Esophagus muscularis mucosa (tissue), 4 donors: ENCODE measurements around the gene SIRT7. TPM values are rescaled to one million over a fixed set of nuclear protein-coding genes. Genes with fewer than 3 reads are reported as not detected.
"Not testable (repeated sequence)": the region's sequence is repeated elsewhere in the genome, so short reads cannot be mapped to it uniquely, and the experiment has no call there.

Source experiments
- DNase-seq: peaks from one replicate; pipeline ENCODE4 v3.0.0-alpha.2; 2017; ENCODE audit errors: extremely low spot score
- H3K27ac ChIP-seq, 4 donors: fragments of 200-600 bp; sonication (generic); replicated peaks in 1 of 4; 1 replicate in 3 of 4; 2 replicates in 1 of 4; pipeline ENCODE4 v1.5.1; 2016 to 2019; ENCODE audit warnings: mild to moderate bottlenecking in 1 of 4
- H3K27me3 ChIP-seq, 4 donors: fragments of 200-600 bp; sonication (generic); one replicate each; pipeline versions ENCODE4 v1.5.1 to v1.6.0; 2016 to 2019
- H3K36me3 ChIP-seq, 4 donors: fragments of 200-600 bp; sonication (generic); one replicate each; pipeline ENCODE4 v1.5.1; 2016 to 2019
- H3K4me1 ChIP-seq, 4 donors: fragments of 200-600 bp; sonication (generic); one replicate each; pipeline ENCODE4 v1.5.1; 2016 to 2019
- H3K4me3 ChIP-seq, 4 donors: fragments of 200-600 bp; sonication (generic); 1 replicate in 2 of 4; 2 replicates in 2 of 4; pipeline ENCODE4 v1.5.1; 2016 to 2019; ENCODE audit warnings: mild to moderate bottlenecking in 4 of 4, moderate library complexity in 1 of 4
- H3K9me3 ChIP-seq, 4 donors: fragments of 200-600 bp; sonication (generic); 1 replicate in 3 of 4; 2 replicates in 1 of 4; pipeline ENCODE4 v1.5.1; 2016 to 2019
- EP300 ChIP-seq: sonication (generic); formaldehyde crosslinking; IDR thresholded peaks from one replicate; pipeline ENCODE4 v1.6.1; 2017; ENCODE audit warnings: antibody characterized with exemption
- POLR2A ChIP-seq: fragments of 450-650 bp; IDR thresholded peaks from one replicate; pipeline ENCODE4 v1.6.1; 2017; ENCODE audit warnings: antibody characterized with exemption, moderate library complexity, mild to moderate bottlenecking, low read depth
- POLR2AphosphoS5 ChIP-seq, 2 donors: sonication (generic); formaldehyde crosslinking; IDR thresholded peaks; one replicate each; pipeline ENCODE4 v1.6.1; 2017; ENCODE audit warnings: antibody characterized with exemption in 2 of 2
- WGBS: methylation state at CpG from one replicate; pipeline ENCODE4 v1.1.5; 2018; 5-methylcytosine and 5-hydroxymethylcytosine counted together
- intact Hi-C: fragments of 100-400 bp; cut with DNase I; formaldehyde crosslinking; loops from one replicate; pipeline ENCODE4 v1.15.1; 2023
- total RNA-seq, 4 donors: library from RNA; depleted of rRNA; stranded (reverse); fragments of >200 nt; gene quantifications; one replicate each; pipeline versions ENCODE4 v1.1.0 to v1.2.1, GENCODE V29; 2016
- TF ChIP-seq, protein P1 (sequence below), 3 experiments: fragments of 200-600 bp in 2 of 3; fragments of 450-650 bp in 1 of 3; sonication (generic) in 2 of 3; IDR thresholded peaks; one replicate each; pipeline ENCODE4 v1.5.1; 2017 to 2019; ENCODE audit warnings: antibody characterized with exemption in 3 of 3, mild to moderate bottlenecking in 2 of 3, moderate library complexity in 1 of 3

SIRT7 gene
- total RNA-seq, 4 donors from 2014 or later = 13.9 to 27.0 (median 19.9) TPM

- no peaks in the 10 kb centered on the region for H3K27me3 ChIP-seq
- no peak overlapping the region for H3K4me3 ChIP-seq
- no peak overlapping the region for H3K27ac ChIP-seq
- WGBS = 79% methylated on average over 3 of the region's 3 CpGs
- H3K9me3 ChIP-seq = no peaks in the 10 kb centered on the region
- H3K36me3 ChIP-seq = peaks cover 8 to 40% (median 36%) of the 10 kb centered on the region in 4 donors
- intact Hi-C loops = no loop called here
- no peak for DNase-seq
- peaks cover 55 to 94% (median 84%) of the 10 kb centered on the region in 4 donors for H3K4me1 ChIP-seq
- no peak for TF ChIP-seq POLR2AphosphoS5 (IDR thresholded peaks at IDR 0.05)
- TF ChIP-seq EP300 = no peak
- TF ChIP-seq POLR2A = no peak
- TF ChIP-seq, protein P1, sequence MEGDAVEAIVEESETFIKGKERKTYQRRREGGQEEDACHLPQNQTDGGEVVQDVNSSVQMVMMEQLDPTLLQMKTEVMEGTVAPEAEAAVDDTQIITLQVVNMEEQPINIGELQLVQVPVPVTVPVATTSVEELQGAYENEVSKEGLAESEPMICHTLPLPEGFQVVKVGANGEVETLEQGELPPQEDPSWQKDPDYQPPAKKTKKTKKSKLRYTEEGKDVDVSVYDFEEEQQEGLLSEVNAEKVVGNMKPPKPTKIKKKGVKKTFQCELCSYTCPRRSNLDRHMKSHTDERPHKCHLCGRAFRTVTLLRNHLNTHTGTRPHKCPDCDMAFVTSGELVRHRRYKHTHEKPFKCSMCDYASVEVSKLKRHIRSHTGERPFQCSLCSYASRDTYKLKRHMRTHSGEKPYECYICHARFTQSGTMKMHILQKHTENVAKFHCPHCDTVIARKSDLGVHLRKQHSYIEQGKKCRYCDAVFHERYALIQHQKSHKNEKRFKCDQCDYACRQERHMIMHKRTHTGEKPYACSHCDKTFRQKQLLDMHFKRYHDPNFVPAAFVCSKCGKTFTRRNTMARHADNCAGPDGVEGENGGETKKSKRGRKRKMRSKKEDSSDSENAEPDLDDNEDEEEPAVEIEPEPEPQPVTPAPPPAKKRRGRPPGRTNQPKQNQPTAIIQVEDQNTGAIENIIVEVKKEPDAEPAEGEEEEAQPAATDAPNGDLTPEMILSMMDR (IDR thresholded peaks at IDR 0.05) = no peak
These were observed 3.5 kb upstream of the SIRT7 start for GRCh38 chr17:81921537-81921862.

GRCh38 chr17:81920612-81921536 lies 2.9 kb upstream of the SIRT7 start:
- TF ChIP-seq POLR2AphosphoS5 (IDR thresholded peaks at IDR 0.05) (no peak), EP300 (no peak), POLR2A (no peak)
- TF ChIP-seq, protein P1 (IDR thresholded peaks at IDR 0.05) = no peak
- WGBS = 83% methylated on average over 31 of the region's 33 CpGs

GRCh38 chr17:81918832-81919545 lies 1.0 kb upstream of the SIRT7 start:
- no peak for DNase-seq
- H3K4me3 ChIP-seq = no peak overlapping the region
- no peak for TF ChIP-seq EP300
- TF ChIP-seq, protein P1 (IDR thresholded peaks at IDR 0.05) = no peak
- TF ChIP-seq POLR2AphosphoS5 (IDR thresholded peaks at IDR 0.05) = no peak
- no peak for TF ChIP-seq POLR2A
- peaks cover 31 to 83% (median 68%) of the 10 kb centered on the region in 4 donors for H3K4me1 ChIP-seq
- H3K27ac ChIP-seq = peak overlapping the region in 3 of 4 donors; percentile 82 to 87 (median 86)
- no peaks in the 10 kb centered on the region for H3K27me3 ChIP-seq
- H3K9me3 ChIP-seq = no peaks in the 10 kb centered on the region
- WGBS = 88% methylated on average over 13 of the region's 15 CpGs
- peaks cover 13 to 62% (median 53%) of the 10 kb centered on the region in 4 donors for H3K36me3 ChIP-seq
- intact Hi-C loops = loop anchor here (5.0 kb wide), 1 partner anchor 57 kb away; the partner anchor contains the start of gene P4HB

More at GRCh38 chr17:81920612-81921536, 2.9 kb upstream of the SIRT7 start:
- Histone ChIP-seq H3K4me3 (no peak overlapping the region), H3K4me1 (peaks cover 50 to 95% (median 84%) of the 10 kb centered on the region in 4 donors), H3K9me3 (no peaks in the 10 kb centered on the region), H3K36me3 (peaks cover 8 to 43% (median 37%) of the 10 kb centered on the region in 4 donors), H3K27me3 (no peaks in the 10 kb centered on the region), H3K27ac (no peak overlapping the region)
- intact Hi-C loops = no loop called here
- no peak for DNase-seq

GRCh38 chr17:81918333-81918669 lies 325 bp upstream of the SIRT7 start:
- H3K27me3 ChIP-seq, DNase-seq, H3K9me3 ChIP-seq: not testable (repeated sequence)
- peaks cover 24 to 76% (median 61%) of the 10 kb centered on the region in 4 donors for H3K4me1 ChIP-seq
- WGBS = 36% methylated on average over 9 of the region's 9 CpGs
- H3K27ac ChIP-seq = peak overlapping the region; percentile 69 to 87 (median 84)
- peak overlapping the region; percentile 82 to 100 (median 91) for H3K4me3 ChIP-seq
- peaks cover 20 to 69% (median 60%) of the 10 kb centered on the region in 4 donors for H3K36me3 ChIP-seq
- intact Hi-C loops = loop anchor here (5.0 kb wide), 1 partner anchor 56 kb away; the partner anchor contains the start of gene P4HB
